DND-41 (cell line): ENCODE data around the gene DHX38.

Source experiments
- ATAC-seq: fragments of 200-7000 bp; cut with Tn5 transposase; 3 replicates; pipeline ENCODE4 v1.9.1; 2021; ENCODE audit warnings: low read depth; ENCODE audit not compliant: insufficient read depth
- DNase-seq: peaks from one replicate; pipeline ENCODE4 v3.0.0-alpha.2; 2020
- H2AFZ ChIP-seq: 2 replicates; pipeline ENCODE4 v1.6.0; 2012; ENCODE audit warnings: low read depth, low read length
- H3K27ac ChIP-seq: 2 replicates; pipeline ENCODE4 v1.5.1; 2012; ENCODE audit warnings: low read length, inconsistent platforms
- H3K27me3 ChIP-seq: fragments of 200-600 bp; sonication (generic); 2 replicates; pipeline ENCODE4 v1.6.0; 2012; ENCODE audit warnings: low read length, mild to moderate bottlenecking, inconsistent platforms; ENCODE audit not compliant: insufficient read depth, poor library complexity
- H3K36me3 ChIP-seq: 2 replicates; pipeline ENCODE4 v1.5.1; 2012; ENCODE audit warnings: low read length, inconsistent platforms; ENCODE audit not compliant: insufficient read depth
- H3K4me1 ChIP-seq: 2 replicates; pipeline ENCODE4 v1.5.1; 2012; ENCODE audit warnings: mild to moderate bottlenecking, low read length; ENCODE audit not compliant: insufficient read depth
- H3K4me2 ChIP-seq: 2 replicates; pipeline ENCODE4 v1.6.0; 2012; ENCODE audit warnings: mild to moderate bottlenecking, moderate library complexity, low read length, inconsistent platforms; ENCODE audit not compliant: insufficient read depth
- H3K4me3 ChIP-seq, 2 experiments: fragments of 200-600 bp in 1 of 2; shearing (Covaris generic) in 1 of 2; 2 replicates each; pipeline ENCODE4 v1.5.1; 2012 to 2016; ENCODE audit warnings: inconsistent platforms in 2 of 2, low read length in 2 of 2, mild to moderate bottlenecking in 2 of 2, low read depth in 1 of 2, moderate library complexity in 1 of 2
- H3K79me2 ChIP-seq: 2 replicates; pipeline ENCODE4 v1.6.0; 2012; ENCODE audit warnings: low read length, inconsistent platforms; ENCODE audit not compliant: insufficient read depth
- H3K9ac ChIP-seq: 2 replicates; pipeline ENCODE4 v1.6.0; 2012; ENCODE audit warnings: low read depth, mild to moderate bottlenecking, inconsistent platforms, low read length, moderate library complexity
- H3K9me3 ChIP-seq: 2 replicates; pipeline ENCODE4 v1.5.1; 2012; ENCODE audit warnings: low read length, moderate library complexity, mild to moderate bottlenecking, inconsistent platforms; ENCODE audit not compliant: insufficient read depth, severe bottlenecking
- H4K20me1 ChIP-seq: 2 replicates; pipeline ENCODE4 v1.6.0; 2012; ENCODE audit warnings: low read length; ENCODE audit not compliant: insufficient read depth
- EZH2 ChIP-seq: IDR thresholded peaks from 3 replicates; pipeline ENCODE4 v1.6.1; 2012; ENCODE audit warnings: borderline replicate concordance, low read depth, mild to moderate bottlenecking, moderate library complexity, low read length, inconsistent platforms; ENCODE audit not compliant: severe bottlenecking
- TF ChIP-seq, protein P1 (sequence below): IDR thresholded peaks from 2 replicates; pipeline ENCODE4 v1.5.1; 2012; ENCODE audit warnings: borderline replicate concordance, low read length, moderate library complexity, mild to moderate bottlenecking; ENCODE audit not compliant: poor library complexity, severe bottlenecking; ENCODE audit errors: extremely low read depth

Gene DHX38

GRCh38 chr16:72159801-72160200 lies 66.2 kb downstream of the DHX38 start:
- no peak for DNase-seq
- no peak for ATAC-seq
- TF ChIP-seq, protein P1, sequence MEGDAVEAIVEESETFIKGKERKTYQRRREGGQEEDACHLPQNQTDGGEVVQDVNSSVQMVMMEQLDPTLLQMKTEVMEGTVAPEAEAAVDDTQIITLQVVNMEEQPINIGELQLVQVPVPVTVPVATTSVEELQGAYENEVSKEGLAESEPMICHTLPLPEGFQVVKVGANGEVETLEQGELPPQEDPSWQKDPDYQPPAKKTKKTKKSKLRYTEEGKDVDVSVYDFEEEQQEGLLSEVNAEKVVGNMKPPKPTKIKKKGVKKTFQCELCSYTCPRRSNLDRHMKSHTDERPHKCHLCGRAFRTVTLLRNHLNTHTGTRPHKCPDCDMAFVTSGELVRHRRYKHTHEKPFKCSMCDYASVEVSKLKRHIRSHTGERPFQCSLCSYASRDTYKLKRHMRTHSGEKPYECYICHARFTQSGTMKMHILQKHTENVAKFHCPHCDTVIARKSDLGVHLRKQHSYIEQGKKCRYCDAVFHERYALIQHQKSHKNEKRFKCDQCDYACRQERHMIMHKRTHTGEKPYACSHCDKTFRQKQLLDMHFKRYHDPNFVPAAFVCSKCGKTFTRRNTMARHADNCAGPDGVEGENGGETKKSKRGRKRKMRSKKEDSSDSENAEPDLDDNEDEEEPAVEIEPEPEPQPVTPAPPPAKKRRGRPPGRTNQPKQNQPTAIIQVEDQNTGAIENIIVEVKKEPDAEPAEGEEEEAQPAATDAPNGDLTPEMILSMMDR, result no peak
- TF ChIP-seq EZH2, result no peak

DNA sequence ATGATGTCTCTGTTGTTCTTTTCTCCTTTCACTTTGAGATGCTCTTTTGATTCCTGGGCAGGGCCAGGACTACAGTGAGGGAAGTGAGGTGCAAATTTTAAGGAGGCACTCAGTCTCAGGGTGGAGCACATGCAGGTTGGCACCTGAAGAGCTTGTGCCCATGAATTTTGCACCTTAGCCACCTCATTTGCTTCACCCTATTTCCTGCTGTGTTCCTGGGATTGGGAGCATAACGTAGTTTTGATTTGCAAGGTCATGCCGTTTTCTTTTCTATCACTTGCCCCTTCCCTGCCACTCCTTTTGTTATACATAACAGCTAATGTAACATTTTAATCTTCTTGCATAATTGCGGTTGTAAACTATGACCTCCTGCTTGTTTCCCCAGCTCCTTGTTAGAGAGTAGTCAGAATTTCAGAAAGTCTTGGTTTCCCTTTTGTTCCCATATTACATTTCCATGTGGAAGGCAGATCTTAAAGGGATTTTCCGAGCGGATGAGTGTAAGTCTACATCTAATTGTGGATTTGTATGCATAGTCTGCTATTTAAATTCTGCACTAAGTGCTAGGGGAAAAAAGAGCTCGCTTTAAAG lies 68.6 kb downstream of the DHX38 start:
- Histone ChIP-seq H3K4me1 (no peaks in the 10 kb centered on the region), H2AFZ (no peak overlapping the region), H3K27ac (no peak overlapping the region), H4K20me1 (no peaks in the 10 kb centered on the region), H3K4me2 (no peak overlapping the region), H3K9ac (no peak overlapping the region), H3K79me2 (no peaks in the 10 kb centered on the region), H3K9me3 (no peaks in the 10 kb centered on the region), H3K27me3 (no peaks in the 10 kb centered on the region), H3K4me3 (no peak overlapping the region), H3K36me3 (no peaks in the 10 kb centered on the region)
- ATAC-seq (no peak), DNase-seq (no peak)
- no peak for TF ChIP-seq EZH2
- TF ChIP-seq, protein P1, result no peak

More at GRCh38 chr16:72159801-72160200, 66.2 kb downstream of the DHX38 start:
- Histone ChIP-seq H3K9ac (no peak overlapping the region), H4K20me1 (no peaks in the 10 kb centered on the region), H3K79me2 (no peaks in the 10 kb centered on the region), H3K4me2 (no peak overlapping the region), H3K9me3 (no peaks in the 10 kb centered on the region), H3K27ac (no peak overlapping the region), H3K4me1 (no peaks in the 10 kb centered on the region), H3K4me3 (no peak overlapping the region), H3K27me3 (no peaks in the 10 kb centered on the region), H3K36me3 (no peaks in the 10 kb centered on the region), H2AFZ (no peak overlapping the region)
